ENCODE measurements around the gene CBR4.
"Not testable (repeated sequence)": the region's sequence is repeated elsewhere in the genome, so short reads cannot be mapped to it uniquely, and the experiment has no call there.

The CBR4 gene

GRCh38 chr4:168994958-168995357, 15.1 kb downstream of the CBR4 start:
- intact Hi-C loops (cut with micrococcal nuclease), result no loop called here
- H3K27me3 Mint-ChIP-seq, result no peaks in the 10 kb centered on the region
- H3K36me3 Mint-ChIP-seq (ENCODE audit: low read depth), result peaks cover 56% of the 10 kb centered on the region
- H3K27ac Mint-ChIP-seq, result no peak overlapping the region
- H3K4me3 Mint-ChIP-seq, result no peak overlapping the region
- peaks cover 15% of the 10 kb centered on the region for H3K4me1 Mint-ChIP-seq (ENCODE audit: low read depth)
- no peaks in the 10 kb centered on the region for H3K9me3 Mint-ChIP-seq

DNA sequence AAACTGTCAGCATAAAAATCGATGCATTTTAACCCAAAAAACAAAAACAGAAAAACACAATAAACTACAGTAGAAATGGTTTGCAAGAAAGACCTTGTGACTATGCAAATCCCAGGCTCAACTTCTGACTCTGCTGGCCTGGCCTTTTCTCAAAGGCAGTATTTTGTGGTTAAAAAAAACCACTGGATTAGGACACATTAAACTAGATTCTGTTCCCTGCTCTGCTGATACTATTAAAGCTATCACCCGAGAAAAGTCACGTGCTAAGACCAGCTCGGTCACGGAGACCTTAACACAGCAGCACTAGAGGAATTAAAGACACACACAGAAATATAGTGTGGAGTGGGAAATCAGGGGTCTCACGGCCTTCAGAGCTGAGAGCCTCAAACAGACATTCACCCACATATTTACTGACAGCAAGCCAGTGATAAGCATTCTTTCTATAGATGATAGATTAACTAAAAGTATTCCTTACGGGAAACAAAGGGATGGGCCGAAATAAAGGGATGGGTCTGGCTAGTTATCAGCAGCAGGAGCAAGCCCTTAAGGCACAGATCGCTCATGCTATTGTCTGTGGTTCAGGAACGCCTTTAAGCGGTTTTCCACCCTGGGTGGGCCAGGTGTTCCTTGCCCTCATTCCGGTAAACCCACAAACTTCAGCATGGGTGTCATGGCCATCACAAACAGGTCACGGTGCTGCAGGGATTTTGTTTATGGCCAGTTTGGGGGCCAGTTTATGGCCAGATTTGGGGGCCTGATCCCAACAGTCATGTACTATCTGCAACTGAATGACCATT, 16.1 kb downstream of the CBR4 start:
- intact Hi-C loops (cut with micrococcal nuclease), result no loop called here
- no peak overlapping the region for H3K27ac Mint-ChIP-seq
- peaks cover 9% of the 10 kb centered on the region for H3K4me1 Mint-ChIP-seq (ENCODE audit: low read depth)
- peaks cover 51% of the 10 kb centered on the region for H3K36me3 Mint-ChIP-seq (ENCODE audit: low read depth)
- H3K9me3 Mint-ChIP-seq, result no peaks in the 10 kb centered on the region
- no peaks in the 10 kb centered on the region for H3K27me3 Mint-ChIP-seq
- H3K4me3 Mint-ChIP-seq, result no peak overlapping the region

DNA sequence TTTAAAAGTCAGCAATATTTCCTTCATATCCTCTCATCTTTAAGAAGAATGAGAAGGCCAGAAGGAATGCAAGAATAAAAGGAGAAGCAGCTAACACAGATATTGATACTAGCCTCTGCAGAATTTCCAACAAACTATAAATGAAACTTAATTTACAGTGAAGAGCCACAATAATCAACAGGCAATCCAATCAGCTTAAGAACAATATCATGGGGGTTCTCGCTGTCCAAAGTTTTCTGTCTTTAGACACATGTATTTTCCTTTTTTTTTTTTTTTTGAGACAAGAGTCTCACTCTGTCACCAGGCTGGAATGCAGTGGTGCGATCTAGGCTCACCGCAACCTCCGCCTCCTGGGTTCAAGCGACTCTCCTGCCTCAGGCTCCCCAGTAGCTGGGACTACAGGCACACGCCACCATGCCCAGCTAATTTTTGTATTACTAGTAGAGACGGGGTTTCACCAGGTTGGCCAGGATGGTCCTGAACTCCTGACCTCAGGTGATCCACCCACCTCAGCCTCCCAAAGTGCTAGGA, 17.0 kb downstream of the CBR4 start:
- H3K9me3 Mint-ChIP-seq; H3K4me3 Mint-ChIP-seq; H3K27ac Mint-ChIP-seq; H3K27me3 Mint-ChIP-seq; intact Hi-C loops (cut with micrococcal nuclease); H3K4me1 Mint-ChIP-seq (ENCODE audit: low read depth): not testable (repeated sequence)
- H3K36me3 Mint-ChIP-seq (ENCODE audit: low read depth), result peaks cover 45% of the 10 kb centered on the region

DNA sequence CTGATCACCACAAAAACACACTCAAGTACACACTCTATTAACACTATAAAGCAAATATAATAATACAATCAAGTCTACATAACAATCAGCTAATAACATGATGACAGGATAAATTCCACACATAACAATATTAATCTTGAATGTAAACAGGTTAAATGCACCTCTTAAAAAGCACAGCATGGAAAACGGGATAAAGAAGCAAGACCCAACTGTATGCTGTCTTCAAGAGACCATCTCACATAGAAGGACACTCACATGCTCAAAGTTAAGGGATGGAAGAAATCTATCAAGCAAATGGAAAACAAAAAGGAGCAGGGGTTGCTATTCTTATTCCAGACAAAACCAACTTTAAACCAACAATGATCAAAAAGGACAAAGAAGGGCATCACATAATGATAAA, 28.1 kb downstream of the CBR4 start:
- Mint-ChIP-seq H3K27me3 (no peaks in the 10 kb centered on the region), H3K4me1 (ENCODE audit: low read depth) (no peaks in the 10 kb centered on the region), H3K4me3 (no peak overlapping the region), H3K36me3 (ENCODE audit: low read depth) (peaks cover 46% of the 10 kb centered on the region), H3K9me3 (peaks cover 21% of the 10 kb centered on the region), H3K27ac (no peak overlapping the region)
- intact Hi-C loops (cut with micrococcal nuclease), result no loop called here

- Mint-ChIP-seq H3K4me1 (ENCODE audit: low read depth) (no peaks in the 10 kb centered on the region), H3K27ac (no peak overlapping the region), H3K4me3 (no peak overlapping the region), H3K27me3 (no peaks in the 10 kb centered on the region), H3K9me3 (peaks cover 21% of the 10 kb centered on the region), H3K36me3 (ENCODE audit: low read depth) (peaks cover 46% of the 10 kb centered on the region)
- intact Hi-C loops (cut with micrococcal nuclease), result no loop called here
These were observed 28.6 kb downstream of the CBR4 start for GRCh38 chr4:168981460-168981859.

- H3K36me3 Mint-ChIP-seq (ENCODE audit: low read depth), result peaks cover 28% of the 10 kb centered on the region
- no peaks in the 10 kb centered on the region for H3K27me3 Mint-ChIP-seq
- H3K4me3 Mint-ChIP-seq, result no peak overlapping the region
- intact Hi-C loops (cut with micrococcal nuclease), result no loop called here
- H3K27ac Mint-ChIP-seq, result no peak overlapping the region
- no peaks in the 10 kb centered on the region for H3K4me1 Mint-ChIP-seq (ENCODE audit: low read depth)
- H3K9me3 Mint-ChIP-seq, result peaks cover 21% of the 10 kb centered on the region
These were observed 30.7 kb downstream of the CBR4 start for GRCh38 chr4:168979338-168979737.

GRCh38 chr4:168978001-168978700, 31.9 kb downstream of the CBR4 start:
- Mint-ChIP-seq H3K4me1 (ENCODE audit: low read depth) (no peaks in the 10 kb centered on the region), H3K36me3 (ENCODE audit: low read depth) (peaks cover 18% of the 10 kb centered on the region), H3K27me3 (no peaks in the 10 kb centered on the region), H3K4me3 (no peak overlapping the region), H3K27ac (no peak overlapping the region), H3K9me3 (peaks cover 17% of the 10 kb centered on the region)
- intact Hi-C loops (cut with micrococcal nuclease), result no loop called here

DNA sequence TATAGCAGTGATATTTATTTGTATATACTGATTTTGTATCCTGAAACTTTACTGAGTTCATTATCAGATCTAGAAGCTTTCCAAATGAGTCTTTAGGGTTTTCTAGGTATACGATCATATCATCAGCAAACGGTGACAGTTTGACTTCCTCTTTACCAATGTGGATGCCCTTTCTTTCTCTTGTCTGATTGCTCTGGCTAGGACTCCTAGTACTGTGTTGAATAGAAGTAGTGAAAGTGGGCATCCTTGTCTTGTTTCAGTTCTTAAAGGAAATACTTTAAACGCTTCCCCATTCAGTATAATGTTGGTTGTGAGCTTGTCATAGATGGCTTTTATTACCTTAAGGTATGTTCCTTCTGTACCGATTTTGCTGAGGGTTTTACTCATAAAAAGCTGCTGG, 37.5 kb downstream of the CBR4 start:
- Mint-ChIP-seq H3K9me3 (no peaks in the 10 kb centered on the region), H3K4me1 (ENCODE audit: low read depth) (no peaks in the 10 kb centered on the region), H3K4me3 (no peak overlapping the region), H3K27me3 (no peaks in the 10 kb centered on the region), H3K36me3 (ENCODE audit: low read depth) (no peaks in the 10 kb centered on the region), H3K27ac (no peak overlapping the region)
- intact Hi-C loops (cut with micrococcal nuclease), result no loop called here

DNA sequence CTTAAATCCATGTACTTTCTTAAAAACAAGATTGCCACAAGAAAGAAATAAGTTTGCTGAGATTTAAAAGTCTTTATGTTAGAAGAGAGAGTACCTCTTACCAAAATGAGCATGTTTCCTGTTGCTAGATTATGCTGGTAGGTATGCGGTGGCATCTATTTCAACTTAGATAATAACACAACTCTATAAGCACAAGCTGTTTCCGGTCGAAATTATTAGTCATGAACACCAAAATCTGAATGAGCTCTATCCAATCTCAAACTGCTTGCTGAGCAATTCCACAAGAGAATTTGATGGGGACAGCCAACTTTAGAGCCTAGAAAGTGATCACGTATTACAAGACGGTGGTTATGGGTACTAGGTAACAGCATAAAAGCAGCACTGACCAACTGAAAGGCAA, 49.3 kb downstream of the CBR4 start:
- H3K9me3 Mint-ChIP-seq, result peaks cover 6% of the 10 kb centered on the region
- H3K36me3 Mint-ChIP-seq (ENCODE audit: low read depth), result no peaks in the 10 kb centered on the region
- H3K4me1 Mint-ChIP-seq (ENCODE audit: low read depth), result no peaks in the 10 kb centered on the region
- no peak overlapping the region for H3K4me3 Mint-ChIP-seq
- no peak overlapping the region for H3K27ac Mint-ChIP-seq
- H3K27me3 Mint-ChIP-seq, result no peaks in the 10 kb centered on the region
- intact Hi-C loops (cut with micrococcal nuclease), result no loop called here

- no peaks in the 10 kb centered on the region for H3K4me1 Mint-ChIP-seq (ENCODE audit: low read depth)
- H3K27me3 Mint-ChIP-seq, result no peaks in the 10 kb centered on the region
- no peak overlapping the region for H3K4me3 Mint-ChIP-seq
- H3K36me3 Mint-ChIP-seq (ENCODE audit: low read depth), result peaks cover 7% of the 10 kb centered on the region
- no peak overlapping the region for H3K27ac Mint-ChIP-seq
- intact Hi-C loops (cut with micrococcal nuclease), result no loop called here
- peaks cover 20% of the 10 kb centered on the region for H3K9me3 Mint-ChIP-seq
These were observed 54.4 kb downstream of the CBR4 start for GRCh38 chr4:168955674-168956073.

DNA sequence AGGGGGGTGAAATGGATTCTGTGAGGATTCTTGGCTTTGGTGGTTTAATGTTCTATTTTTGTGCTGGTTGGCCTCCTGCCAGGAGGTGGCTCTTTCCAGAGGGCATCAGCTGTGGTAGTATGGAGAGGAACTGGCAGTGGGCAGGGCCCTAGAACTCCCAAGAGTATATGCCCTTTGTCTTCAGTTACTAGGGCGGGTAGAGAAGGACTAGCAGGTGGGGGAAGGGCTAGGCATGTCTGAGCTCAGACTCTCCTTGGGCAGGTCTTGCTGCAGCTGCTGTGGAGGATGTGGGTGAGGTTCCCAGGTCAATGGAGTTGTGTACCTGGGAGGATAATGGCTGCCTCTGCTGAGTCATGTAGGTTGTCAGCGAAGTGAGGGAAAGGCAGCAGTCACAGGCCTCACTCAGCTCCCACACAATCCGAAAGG, 57.2 kb downstream of the CBR4 start:
- intact Hi-C loops (cut with micrococcal nuclease); H3K36me3 Mint-ChIP-seq (ENCODE audit: low read depth); H3K27me3 Mint-ChIP-seq; H3K4me3 Mint-ChIP-seq; H3K4me1 Mint-ChIP-seq (ENCODE audit: low read depth); H3K27ac Mint-ChIP-seq: not testable (repeated sequence)
- H3K9me3 Mint-ChIP-seq, result peaks cover 42% of the 10 kb centered on the region

- Mint-ChIP-seq H3K27me3 (no peaks in the 10 kb centered on the region), H3K27ac (no peak overlapping the region), H3K9me3 (peaks cover 18% of the 10 kb centered on the region), H3K36me3 (ENCODE audit: low read depth) (no peaks in the 10 kb centered on the region), H3K4me3 (no peak overlapping the region), H3K4me1 (ENCODE audit: low read depth) (no peaks in the 10 kb centered on the region)
- intact Hi-C loops (cut with micrococcal nuclease), result no loop called here
These were observed 64.8 kb downstream of the CBR4 start for GRCh38 chr4:168945291-168945690.

DNA sequence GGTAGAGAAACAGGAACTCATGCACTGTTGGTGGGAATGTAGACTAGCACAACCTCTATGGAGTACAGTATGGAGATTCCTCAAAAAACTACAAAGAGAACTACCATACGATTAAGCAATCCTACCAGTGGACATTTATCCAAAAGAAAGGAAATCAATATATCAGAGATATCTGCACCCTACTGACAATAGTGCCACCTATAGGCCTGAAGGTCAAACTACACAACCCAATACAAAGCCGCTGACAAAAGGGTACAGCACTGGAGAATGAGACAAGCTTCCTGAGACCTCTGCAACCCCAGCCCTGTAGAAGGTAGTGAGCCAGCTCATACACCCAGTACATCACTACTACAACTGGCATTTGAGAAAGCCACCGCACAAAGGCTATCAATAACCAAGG, 67.1 kb downstream of the CBR4 start:
- no peak overlapping the region for H3K27ac Mint-ChIP-seq
- no peak overlapping the region for H3K4me3 Mint-ChIP-seq
- H3K27me3 Mint-ChIP-seq, result no peaks in the 10 kb centered on the region
- no peaks in the 10 kb centered on the region for H3K36me3 Mint-ChIP-seq (ENCODE audit: low read depth)
- intact Hi-C loops (cut with micrococcal nuclease), result no loop called here
- H3K4me1 Mint-ChIP-seq (ENCODE audit: low read depth), result no peaks in the 10 kb centered on the region
- peaks cover 13% of the 10 kb centered on the region for H3K9me3 Mint-ChIP-seq
